ENCODE measurements around the gene SRD5A3. TPM values are rescaled to one million over a fixed set of nuclear protein-coding genes. Genes with fewer than 3 reads are reported as not detected.

SRD5A3 gene
- total RNA-seq (2014; rRNA removed; shearing (Covaris generic)), result 3.9 and 9.7 TPM in 2 replicates

GRCh38 chr4:55345980-55346850 lies at the start of gene SRD5A3:
Gene SRD5A3 (plus strand): TSS chr4:55346242. CDS start chr4:55346337, 95 bp downstream.

GRCh38 chr4:55395529-55396307 lies 49.7 kb downstream of the SRD5A3 start, which contains the start of gene TMEM165:
Gene TMEM165 (plus strand): TSS chr4:55395957. CDS start chr4:55396190, 233 bp downstream.

Small RNA genes lying within 50 kb of the gene (small RNA-seq; reads per million reads assigned to genes)
- not detected for gene RF00019

Other genes with a start within 250 kb of the SRD5A3 start
- 0.53 and 0.72 TPM in 2 replicates for gene KDR, start 220.6 kb upstream of the SRD5A3 start, total RNA-seq (2014; rRNA removed; shearing (Covaris generic))
- 80.2 and 83.8 TPM in 2 replicates for gene TMEM165, start 49.7 kb downstream of the SRD5A3 start, total RNA-seq (2014; rRNA removed; shearing (Covaris generic))
- 10.9 and 16.7 TPM in 2 replicates for gene CLOCK, start 200.7 kb downstream of the SRD5A3 start, total RNA-seq (2014; rRNA removed; shearing (Covaris generic))
- gene PDCL2, start 246.0 kb downstream of the SRD5A3 start, total RNA-seq (2014; rRNA removed; shearing (Covaris generic)), result 3.0 and 3.1 TPM in 2 replicates

All from A375 (cell line).